OCI-LY3 (cell line): ENCODE results near the gene DEPDC1B.

ENCODE experiments used
- H2AFZ ChIP-seq: fragments of 200-600, 300-600 bp; shearing (Covaris generic); 2 replicates; pipeline ENCODE4 v1.6.0; 2014; ENCODE audit warnings: antibody characterized with exemption, low read depth, low read length
- H3K27ac ChIP-seq: fragments of 200-600, 300-600 bp; sonication (generic); 2 replicates; pipeline ENCODE4 v1.5.1; 2014; ENCODE audit warnings: mild to moderate bottlenecking, low read length, moderate library complexity, mixed read lengths
- H3K27me3 ChIP-seq: fragments of 200-600, 300-600 bp; sonication (generic); 2 replicates; pipeline ENCODE4 v1.6.1; 2014; ENCODE audit warnings: low read depth, low read length, mixed read lengths
- H3K36me3 ChIP-seq: fragments of 200-600, 300-600 bp; sonication (generic); replicated peaks from 2 replicates; pipeline ENCODE3; 2014; ENCODE audit warnings: low read depth, low read length, mixed read lengths
- H3K4me1 ChIP-seq: fragments of 300-600, 200-600 bp; sonication (generic); 2 replicates; pipeline ENCODE4 v1.6.1; 2014; ENCODE audit warnings: low read length, mixed read lengths
- H3K4me2 ChIP-seq: fragments of 200-600, 300-600 bp; sonication (generic); 2 replicates; pipeline ENCODE4 v1.6.1; 2014; ENCODE audit warnings: low read length, mixed read lengths
- H3K4me3 ChIP-seq: fragments of 300-600, 200-600 bp; sonication (generic); 2 replicates; pipeline ENCODE4 v1.5.1; 2014; ENCODE audit warnings: antibody characterized with exemption, mild to moderate bottlenecking, low read length, moderate library complexity
- H3K79me2 ChIP-seq: fragments of 300-600, 200-600 bp; shearing (Covaris generic); 2 replicates; pipeline ENCODE4 v1.6.1; 2014; ENCODE audit warnings: mild to moderate bottlenecking, low read length, mixed read lengths
- H3K9ac ChIP-seq: fragments of 300-600, 200-600 bp; shearing (Covaris generic); 2 replicates; pipeline ENCODE4 v1.6.0; 2014; ENCODE audit warnings: mild to moderate bottlenecking, low read length, moderate library complexity
- H3K9me3 ChIP-seq: fragments of 200-600, 300-600 bp; shearing (Covaris generic); 2 replicates; pipeline ENCODE4 v1.6.1; 2014; ENCODE audit warnings: low read length, mixed read lengths; ENCODE audit not compliant: insufficient read depth
- H4K20me1 ChIP-seq: fragments of 200-600, 300-600 bp; sonication (generic); 2 replicates; pipeline ENCODE4 v1.6.1; 2016; ENCODE audit warnings: low read length, mixed read lengths; ENCODE audit not compliant: insufficient read depth
- EZH2phosphoT487 ChIP-seq: fragments of 200-600 bp; shearing (Covaris generic); IDR thresholded peaks from 2 replicates; pipeline ENCODE4 v1.6.1; 2018; ENCODE audit warnings: antibody characterized with exemption, mixed run types, low read depth
- TF ChIP-seq, protein P1 (sequence below): fragments of 200-600, 300-600 bp; sonication (generic); IDR thresholded peaks from 2 replicates; pipeline ENCODE4 v1.5.1; 2014; ENCODE audit warnings: antibody characterized with exemption, low read length, low read depth

DEPDC1B gene

DNA sequence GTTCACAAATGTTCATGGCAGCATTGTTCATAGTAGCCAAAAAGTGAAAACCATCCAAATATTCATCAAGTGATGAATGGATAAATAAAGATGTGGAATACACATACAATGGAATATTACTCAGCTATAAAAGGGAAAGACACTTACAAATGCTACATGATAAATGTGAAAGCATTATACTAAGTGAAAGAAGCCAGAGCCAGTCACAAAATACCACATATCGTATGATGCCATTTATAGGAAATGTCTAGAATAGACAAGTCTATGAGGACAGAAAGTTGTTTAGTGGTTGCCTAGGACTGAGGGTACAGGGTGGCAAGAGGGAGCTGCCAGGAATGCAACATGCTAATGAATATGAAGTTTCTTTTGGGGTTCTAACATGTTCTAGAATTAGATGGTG is 148.7 kb downstream of the DEPDC1B start:
- Histone ChIP-seq H3K36me3 (no peaks in the 10 kb centered on the region), H3K79me2 (no peaks in the 10 kb centered on the region), H3K4me3 (no peak overlapping the region), H3K4me2 (no peak overlapping the region), H4K20me1 (no peaks in the 10 kb centered on the region), H3K9me3 (no peaks in the 10 kb centered on the region), H3K4me1 (no peaks in the 10 kb centered on the region), H2AFZ (no peak overlapping the region), H3K9ac (no peak overlapping the region), H3K27ac (no peak overlapping the region), H3K27me3 (no peaks in the 10 kb centered on the region)
- TF ChIP-seq, protein P1, sequence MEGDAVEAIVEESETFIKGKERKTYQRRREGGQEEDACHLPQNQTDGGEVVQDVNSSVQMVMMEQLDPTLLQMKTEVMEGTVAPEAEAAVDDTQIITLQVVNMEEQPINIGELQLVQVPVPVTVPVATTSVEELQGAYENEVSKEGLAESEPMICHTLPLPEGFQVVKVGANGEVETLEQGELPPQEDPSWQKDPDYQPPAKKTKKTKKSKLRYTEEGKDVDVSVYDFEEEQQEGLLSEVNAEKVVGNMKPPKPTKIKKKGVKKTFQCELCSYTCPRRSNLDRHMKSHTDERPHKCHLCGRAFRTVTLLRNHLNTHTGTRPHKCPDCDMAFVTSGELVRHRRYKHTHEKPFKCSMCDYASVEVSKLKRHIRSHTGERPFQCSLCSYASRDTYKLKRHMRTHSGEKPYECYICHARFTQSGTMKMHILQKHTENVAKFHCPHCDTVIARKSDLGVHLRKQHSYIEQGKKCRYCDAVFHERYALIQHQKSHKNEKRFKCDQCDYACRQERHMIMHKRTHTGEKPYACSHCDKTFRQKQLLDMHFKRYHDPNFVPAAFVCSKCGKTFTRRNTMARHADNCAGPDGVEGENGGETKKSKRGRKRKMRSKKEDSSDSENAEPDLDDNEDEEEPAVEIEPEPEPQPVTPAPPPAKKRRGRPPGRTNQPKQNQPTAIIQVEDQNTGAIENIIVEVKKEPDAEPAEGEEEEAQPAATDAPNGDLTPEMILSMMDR = no peak
- TF ChIP-seq EZH2phosphoT487 = no peak

GRCh38 chr5:60550311-60550710 is 149.7 kb downstream of the DEPDC1B start:
- Histone ChIP-seq H3K79me2 (no peaks in the 10 kb centered on the region), H4K20me1 (no peaks in the 10 kb centered on the region), H3K9me3 (no peaks in the 10 kb centered on the region), H3K27ac (no peak overlapping the region), H3K4me2 (no peak overlapping the region), H3K9ac (no peak overlapping the region), H3K27me3 (no peaks in the 10 kb centered on the region), H3K4me3 (no peak overlapping the region), H3K36me3 (no peaks in the 10 kb centered on the region), H3K4me1 (no peaks in the 10 kb centered on the region), H2AFZ (no peak overlapping the region)
- TF ChIP-seq, protein P1 = no peak
- TF ChIP-seq EZH2phosphoT487 = no peak

- Histone ChIP-seq H2AFZ (no peak overlapping the region), H3K9ac (no peak overlapping the region), H3K9me3 (no peaks in the 10 kb centered on the region), H3K4me2 (no peak overlapping the region), H4K20me1 (no peaks in the 10 kb centered on the region), H3K4me1 (no peaks in the 10 kb centered on the region), H3K27me3 (no peaks in the 10 kb centered on the region), H3K36me3 (no peaks in the 10 kb centered on the region), H3K79me2 (no peaks in the 10 kb centered on the region), H3K27ac (no peak overlapping the region), H3K4me3 (no peak overlapping the region)
- TF ChIP-seq EZH2phosphoT487 = no peak
- TF ChIP-seq, protein P1 = no peak
Observed at GRCh38 chr5:60549841-60550240, 150.1 kb downstream of the DEPDC1B start.
